ENCODE data around the gene TMEM266.

Gene TMEM266

DNA sequence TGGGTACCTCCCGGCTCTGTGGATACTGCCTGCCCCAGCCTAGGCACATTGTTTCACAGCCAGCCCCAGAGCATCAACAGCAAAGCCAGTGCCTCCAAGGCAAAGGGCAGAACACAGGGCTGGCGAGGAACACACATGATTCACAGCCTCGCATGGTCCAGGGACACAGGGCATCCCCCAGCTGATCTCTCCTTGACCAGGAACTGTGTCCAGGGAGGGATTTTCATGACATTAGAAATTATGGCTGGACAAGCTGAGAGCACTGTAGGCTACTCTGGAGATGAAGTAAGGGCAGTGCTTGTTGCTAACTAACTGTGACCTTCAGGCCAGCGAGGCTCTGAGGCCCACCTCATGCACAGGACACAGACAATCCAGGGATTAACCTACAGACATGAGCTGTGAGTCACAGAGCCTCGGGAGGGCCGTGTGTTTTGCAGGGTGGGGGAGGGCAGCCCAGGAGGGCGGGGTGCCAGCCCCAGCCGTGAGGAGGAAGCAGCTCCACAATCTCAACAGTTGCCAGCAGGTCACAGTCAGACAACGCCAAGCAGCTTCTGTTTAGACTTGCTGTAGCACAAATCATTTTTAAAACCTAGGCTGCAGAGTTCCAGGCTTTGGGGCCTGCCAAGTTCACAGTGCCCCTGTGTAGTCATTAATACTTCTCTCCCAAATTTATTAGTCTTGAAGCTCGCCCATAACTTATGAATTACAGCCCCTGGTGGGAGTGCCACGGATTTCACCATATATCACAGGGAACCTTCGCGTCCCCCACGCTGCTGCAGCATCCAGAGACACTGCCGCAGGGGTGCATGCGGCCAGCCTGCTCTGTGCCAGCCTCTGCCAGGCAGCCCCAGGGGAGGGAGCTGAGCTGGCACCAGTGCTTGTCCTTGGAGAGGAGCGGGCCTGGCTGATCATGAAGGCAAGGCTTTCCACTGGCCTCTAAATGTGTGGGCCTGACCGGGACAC lies 136.8 kb downstream of the TMEM266 start:
- Histone ChIP-seq H2AFZ (ENCODE audit: low read length, unreplicated experiment) (no peak overlapping the region), H3K79me2 (ENCODE audit: control insufficient read depth, insufficient read depth, low read length, unreplicated experiment) (no peaks in the 10 kb centered on the region)

DNA sequence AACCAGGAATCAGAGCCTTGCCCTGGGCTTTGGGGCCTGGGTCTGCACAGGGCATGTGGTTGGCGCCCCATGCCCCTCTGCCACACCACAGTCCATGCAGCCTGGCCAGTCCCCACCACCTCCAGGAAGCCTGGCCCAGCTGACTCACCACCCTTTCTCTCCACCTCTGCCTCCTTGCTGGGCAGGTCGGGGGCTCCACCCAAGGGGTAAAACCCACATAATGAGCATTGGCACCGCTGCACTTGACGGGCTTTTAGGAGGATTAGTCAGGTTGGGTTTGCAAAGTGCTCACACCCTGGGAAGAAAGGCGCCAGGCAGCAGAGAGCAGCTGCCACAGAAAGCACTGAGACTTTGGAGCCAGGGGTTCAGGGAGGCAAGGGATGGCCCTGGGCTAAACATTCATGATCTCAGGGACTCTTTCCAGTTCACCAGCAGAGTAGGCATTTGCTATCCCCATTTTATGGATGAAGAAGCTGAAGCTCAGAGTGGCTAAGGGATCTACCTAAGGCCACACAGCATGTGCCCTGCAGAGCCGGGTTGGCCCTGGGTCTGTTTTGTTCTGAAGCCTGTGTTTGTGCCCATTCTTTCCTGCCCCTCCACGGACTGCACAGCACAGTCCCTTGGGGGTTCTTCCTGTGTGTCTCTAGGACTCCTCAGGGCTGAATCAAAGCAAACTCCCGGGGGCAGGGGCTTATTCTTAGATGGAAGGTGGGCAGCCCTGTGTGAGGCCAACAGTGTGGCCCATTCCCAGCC lies 138.1 kb downstream of the TMEM266 start:
- no peaks in the 10 kb centered on the region for H3K27me3 ChIP-seq (ENCODE audit: insufficient read depth, low read length)
- no peaks in the 10 kb centered on the region for H3K36me3 ChIP-seq (ENCODE audit: insufficient read depth, low read length)
- no peak overlapping the region for H3K4me3 ChIP-seq (ENCODE audit: low read depth, low read length)
- peaks cover 38% of the 10 kb centered on the region for H3K4me1 ChIP-seq (ENCODE audit: control insufficient read depth, insufficient read depth, low read length, unreplicated experiment)
- no peak overlapping the region for H2AFZ ChIP-seq (ENCODE audit: low read length, unreplicated experiment)
- no peak overlapping the region for H3K27ac ChIP-seq (ENCODE audit: low read depth, low read length)
- H3K79me2 ChIP-seq (ENCODE audit: control insufficient read depth, insufficient read depth, low read length, unreplicated experiment) = no peaks in the 10 kb centered on the region

More for the DNA sequence above, 136.8 kb downstream of the TMEM266 start:
- 0 out of 2 replicates have a peak overlapping the region, but pooled peaks have one; percentile 3 for H3K27ac ChIP-seq (ENCODE audit: low read depth, low read length)
- peaks cover 38% of the 10 kb centered on the region for H3K4me1 ChIP-seq (ENCODE audit: control insufficient read depth, insufficient read depth, low read length, unreplicated experiment)
- no peaks in the 10 kb centered on the region for H3K36me3 ChIP-seq (ENCODE audit: insufficient read depth, low read length)
- no peaks in the 10 kb centered on the region for H3K27me3 ChIP-seq (ENCODE audit: insufficient read depth, low read length)
- H3K4me3 ChIP-seq (ENCODE audit: low read depth, low read length) = no peak overlapping the region

DNA sequence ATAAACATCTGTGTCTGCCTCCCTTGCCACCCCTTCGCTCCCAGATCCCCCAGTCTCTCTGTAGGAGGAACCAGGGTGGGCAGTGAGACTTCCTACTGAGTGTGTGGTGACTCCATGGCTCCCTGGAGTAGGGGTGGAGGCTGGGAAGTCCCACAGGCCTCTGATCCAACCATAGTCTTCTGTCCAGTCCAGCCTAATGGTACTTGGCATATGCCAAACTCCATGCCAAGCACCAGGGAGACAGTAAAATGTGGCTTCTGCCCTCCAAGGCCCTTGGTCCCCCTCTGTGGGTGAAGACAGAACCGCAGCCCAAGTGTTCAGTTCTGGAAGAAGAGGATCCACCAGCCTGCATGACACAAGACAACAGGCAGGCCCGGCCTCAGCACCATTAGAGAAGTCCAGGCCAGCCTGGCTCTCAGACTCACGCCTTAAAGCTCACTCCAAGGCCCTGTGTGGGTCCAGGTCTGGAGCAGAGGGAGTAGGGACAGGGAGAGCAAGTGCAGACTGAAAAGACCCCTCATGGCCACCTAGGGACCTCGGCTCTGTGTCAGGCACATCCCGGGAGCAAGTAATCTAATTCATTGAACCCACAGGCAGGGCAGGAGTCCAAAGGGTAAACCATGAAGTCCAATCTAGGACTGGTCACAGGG lies 138.8 kb downstream of the TMEM266 start:
- no peaks in the 10 kb centered on the region for H3K27me3 ChIP-seq (ENCODE audit: insufficient read depth, low read length)
- H3K36me3 ChIP-seq (ENCODE audit: insufficient read depth, low read length) = no peaks in the 10 kb centered on the region
- no peak overlapping the region for H3K4me3 ChIP-seq (ENCODE audit: low read depth, low read length)
- peaks cover 38% of the 10 kb centered on the region for H3K4me1 ChIP-seq (ENCODE audit: control insufficient read depth, insufficient read depth, low read length, unreplicated experiment)
- no peaks in the 10 kb centered on the region for H3K79me2 ChIP-seq (ENCODE audit: control insufficient read depth, insufficient read depth, low read length, unreplicated experiment)
- peak overlapping the region; percentile 62 for H3K27ac ChIP-seq (ENCODE audit: low read depth, low read length)
- H2AFZ ChIP-seq (ENCODE audit: low read length, unreplicated experiment) = no peak overlapping the region

DNA sequence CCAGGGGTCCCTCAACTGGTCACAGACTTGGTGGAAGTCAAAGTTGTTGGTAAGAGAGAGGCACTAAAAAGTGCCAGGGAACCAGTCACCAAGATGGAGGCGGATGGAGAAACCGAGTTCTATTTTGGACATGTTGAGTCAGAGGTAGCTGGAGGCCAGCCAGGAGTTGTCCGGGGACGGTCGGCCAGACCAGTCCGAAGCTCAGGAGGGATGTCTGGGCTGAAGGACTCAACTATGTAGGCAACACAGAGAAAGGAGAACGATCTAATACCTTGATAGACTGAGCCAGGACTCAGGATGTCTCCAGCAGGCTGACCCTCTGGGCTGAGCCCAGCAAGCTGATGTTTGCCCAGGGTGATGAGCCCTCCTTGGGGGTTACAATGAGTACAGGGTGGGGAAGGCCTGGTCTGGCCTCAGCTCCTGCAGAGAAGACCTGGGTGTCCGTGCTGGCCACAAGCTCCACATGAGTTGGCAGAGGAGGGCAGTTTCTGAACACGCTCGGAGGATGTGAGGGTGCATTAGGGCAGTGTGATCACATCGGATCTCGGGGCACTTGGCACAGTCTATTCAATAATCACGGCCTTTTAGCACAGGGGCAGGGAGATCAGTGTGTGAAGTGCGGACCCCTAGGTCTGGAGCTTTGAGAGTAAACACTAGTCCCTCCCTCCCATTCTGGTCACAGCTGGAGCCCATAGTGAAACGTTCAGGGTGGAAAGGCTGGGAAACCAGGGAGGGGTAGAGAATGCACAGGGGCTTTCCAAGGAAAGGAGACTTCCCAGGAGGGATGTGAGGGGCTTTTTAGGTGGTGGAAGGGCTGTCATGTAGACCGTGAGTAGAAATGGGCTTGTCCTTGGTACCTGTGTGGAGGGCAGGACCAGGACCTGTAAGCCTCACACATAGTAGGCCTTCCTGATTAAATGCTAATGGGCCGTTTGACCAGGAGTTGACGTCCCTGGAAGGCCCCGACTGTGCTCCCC lies 139.6 kb downstream of the TMEM266 start:
- Histone ChIP-seq H3K36me3 (ENCODE audit: insufficient read depth, low read length) (no peaks in the 10 kb centered on the region), H3K27ac (ENCODE audit: low read depth, low read length) (peak overlapping the region; percentile 62), H3K79me2 (ENCODE audit: control insufficient read depth, insufficient read depth, low read length, unreplicated experiment) (no peaks in the 10 kb centered on the region), H3K4me1 (ENCODE audit: control insufficient read depth, insufficient read depth, low read length, unreplicated experiment) (peaks cover 38% of the 10 kb centered on the region), H3K27me3 (ENCODE audit: insufficient read depth, low read length) (no peaks in the 10 kb centered on the region), H3K4me3 (ENCODE audit: low read depth, low read length) (no peak overlapping the region), H2AFZ (ENCODE audit: low read length, unreplicated experiment) (no peak overlapping the region)

DNA sequence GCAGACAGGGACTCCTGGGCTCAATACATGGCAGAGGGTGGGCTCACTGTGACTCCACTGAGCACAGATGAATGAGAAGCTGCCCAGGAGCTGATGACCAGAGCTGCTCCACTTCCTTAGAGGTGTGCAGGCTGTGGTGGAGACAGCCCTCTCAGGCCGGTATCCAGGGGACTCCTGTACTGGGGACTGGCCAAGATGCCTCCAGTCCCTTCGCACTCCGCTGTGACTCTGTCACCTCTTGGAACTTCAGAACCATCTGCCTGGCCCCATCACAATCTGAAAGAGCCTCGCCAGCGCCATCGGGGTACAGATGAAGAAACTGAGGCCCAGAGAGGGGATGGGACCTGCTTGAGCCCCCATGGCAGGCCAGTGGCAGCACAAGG lies 140.3 kb downstream of the TMEM266 start:
- Histone ChIP-seq H3K27ac (ENCODE audit: low read depth, low read length) (no peak overlapping the region), H3K27me3 (ENCODE audit: insufficient read depth, low read length) (no peaks in the 10 kb centered on the region), H3K79me2 (ENCODE audit: control insufficient read depth, insufficient read depth, low read length, unreplicated experiment) (no peaks in the 10 kb centered on the region), H3K4me3 (ENCODE audit: low read depth, low read length) (no peak overlapping the region), H3K36me3 (ENCODE audit: insufficient read depth, low read length) (no peaks in the 10 kb centered on the region), H3K4me1 (ENCODE audit: control insufficient read depth, insufficient read depth, low read length, unreplicated experiment) (peaks cover 38% of the 10 kb centered on the region), H2AFZ (ENCODE audit: low read length, unreplicated experiment) (no peak overlapping the region)

DNA sequence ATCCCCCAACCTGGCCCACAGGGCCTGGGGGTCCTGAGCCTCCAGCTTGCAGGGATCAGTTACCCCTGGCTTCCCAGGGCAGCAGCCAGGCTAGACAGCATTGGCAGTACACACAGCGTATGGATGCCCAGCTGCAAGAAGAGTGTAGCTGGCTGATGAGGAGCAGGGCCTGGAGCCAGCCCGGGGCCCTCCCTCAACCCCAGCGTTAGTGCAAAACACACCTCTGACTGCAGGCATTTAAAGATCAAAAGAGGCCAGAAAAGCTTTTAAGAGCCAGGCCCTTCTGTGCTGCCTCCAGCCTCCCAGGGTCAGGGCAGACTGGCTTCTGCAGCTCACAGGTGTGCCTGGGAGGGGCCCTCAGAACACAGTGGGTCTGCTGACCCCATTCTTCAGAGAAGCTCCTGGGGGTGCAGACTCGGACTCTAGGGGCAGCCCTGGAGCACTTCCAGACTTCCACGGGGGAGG lies 140.9 kb downstream of the TMEM266 start:
- Histone ChIP-seq H2AFZ (ENCODE audit: low read length, unreplicated experiment) (no peak overlapping the region), H3K4me1 (ENCODE audit: control insufficient read depth, insufficient read depth, low read length, unreplicated experiment) (peaks cover 38% of the 10 kb centered on the region), H3K79me2 (ENCODE audit: control insufficient read depth, insufficient read depth, low read length, unreplicated experiment) (no peaks in the 10 kb centered on the region), H3K27me3 (ENCODE audit: insufficient read depth, low read length) (no peaks in the 10 kb centered on the region), H3K36me3 (ENCODE audit: insufficient read depth, low read length) (no peaks in the 10 kb centered on the region), H3K4me3 (ENCODE audit: low read depth, low read length) (no peak overlapping the region), H3K27ac (ENCODE audit: low read depth, low read length) (no peak overlapping the region)

DNA sequence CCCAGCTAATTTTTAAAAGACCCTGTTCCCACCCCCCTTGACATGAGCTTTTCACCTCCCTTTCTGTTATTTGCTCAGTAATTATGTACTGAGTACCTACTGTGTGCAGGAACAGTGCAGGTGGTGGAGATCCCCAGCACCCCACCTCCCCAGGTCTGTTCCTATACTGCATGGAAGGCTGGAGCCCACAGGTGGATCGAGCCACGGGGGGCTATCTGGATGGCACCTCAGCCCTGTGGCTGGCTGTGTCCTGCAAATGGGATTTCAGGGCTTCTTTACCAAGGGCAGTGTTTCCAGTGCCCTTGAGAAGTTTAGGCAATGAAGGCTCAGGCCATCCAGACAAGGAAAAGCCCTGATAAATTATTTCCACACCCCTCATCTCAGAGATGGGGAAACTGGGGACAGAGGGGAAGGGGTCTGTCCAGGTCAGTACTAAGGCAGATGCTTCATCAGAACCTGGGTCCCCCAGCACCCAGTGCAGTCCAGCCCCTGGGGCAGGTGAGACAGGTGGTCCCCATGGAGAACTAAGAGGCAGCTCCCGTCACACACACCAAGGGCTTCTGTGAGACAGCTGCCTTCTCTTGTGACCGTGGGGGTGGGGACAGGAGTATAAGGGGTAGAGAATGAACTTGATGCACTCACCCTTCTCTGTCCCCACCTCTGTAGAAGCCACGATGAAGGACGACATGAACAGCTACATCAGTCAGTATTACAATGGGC lies 141.9 kb downstream of the TMEM266 start:
- peaks cover 28% of the 10 kb centered on the region for H3K4me1 ChIP-seq (ENCODE audit: control insufficient read depth, insufficient read depth, low read length, unreplicated experiment)
- H3K79me2 ChIP-seq (ENCODE audit: control insufficient read depth, insufficient read depth, low read length, unreplicated experiment) = no peaks in the 10 kb centered on the region
- H3K27me3 ChIP-seq (ENCODE audit: insufficient read depth, low read length) = no peaks in the 10 kb centered on the region
- H2AFZ ChIP-seq (ENCODE audit: low read length, unreplicated experiment) = no peak overlapping the region
- H3K36me3 ChIP-seq (ENCODE audit: insufficient read depth, low read length) = no peaks in the 10 kb centered on the region
- no peak overlapping the region for H3K4me3 ChIP-seq (ENCODE audit: low read depth, low read length)
- H3K27ac ChIP-seq (ENCODE audit: low read depth, low read length) = no peak overlapping the region

DNA sequence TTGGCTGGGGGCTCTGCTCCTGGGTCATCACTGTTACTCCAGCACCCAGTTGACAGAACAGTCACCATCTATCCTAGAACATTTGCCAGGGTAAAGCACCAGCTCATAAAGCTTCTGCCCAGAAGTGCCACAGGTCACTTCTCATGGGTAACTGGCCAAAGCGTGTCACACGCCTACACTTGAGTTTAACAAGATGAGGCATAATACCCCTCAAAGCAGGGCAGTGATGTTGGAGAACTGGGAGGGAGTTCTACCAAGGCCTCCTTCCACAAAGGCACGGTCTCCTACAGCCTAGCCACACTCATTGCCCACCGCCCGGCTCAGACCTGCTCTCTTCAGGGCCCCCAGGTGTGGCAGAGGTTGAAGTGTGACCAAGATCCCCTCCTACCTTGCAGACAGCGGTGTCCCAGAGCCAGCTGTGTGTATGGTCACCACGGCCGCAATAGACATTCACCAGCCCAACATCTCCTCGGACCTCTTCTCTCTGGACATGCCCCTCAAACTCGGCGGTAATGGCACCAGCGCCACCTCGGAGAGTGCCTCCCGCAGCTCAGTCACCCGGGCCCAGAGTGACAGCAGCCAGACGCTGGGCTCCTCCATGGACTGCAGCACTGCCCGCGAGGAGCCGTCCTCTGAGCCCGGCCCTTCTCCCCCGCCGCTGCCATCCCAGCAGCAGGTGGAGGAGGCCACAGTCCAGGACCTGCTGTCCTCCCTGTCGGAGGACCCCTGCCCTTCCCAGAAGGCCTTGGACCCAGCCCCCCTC lies 143.7 kb downstream of the TMEM266 start:
- Histone ChIP-seq H3K4me3 (ENCODE audit: low read depth, low read length) (no peak overlapping the region), H2AFZ (ENCODE audit: low read length, unreplicated experiment) (no peak overlapping the region), H3K4me1 (ENCODE audit: control insufficient read depth, insufficient read depth, low read length, unreplicated experiment) (peaks cover 10% of the 10 kb centered on the region)

More for the DNA sequence above, 143.7 kb downstream of the TMEM266 start:
- Histone ChIP-seq H3K27me3 (ENCODE audit: insufficient read depth, low read length) (no peaks in the 10 kb centered on the region), H3K27ac (ENCODE audit: low read depth, low read length) (no peak overlapping the region), H3K79me2 (ENCODE audit: control insufficient read depth, insufficient read depth, low read length, unreplicated experiment) (no peaks in the 10 kb centered on the region), H3K36me3 (ENCODE audit: insufficient read depth, low read length) (no peaks in the 10 kb centered on the region)
